C4-2B (cell line): ENCODE results near the gene ING2.

Source experiments
- H3K27ac ChIP-seq: fragments of 450-650 bp; 2 replicates; pipeline ENCODE4 v1.5.1; 2017
- CTCF ChIP-seq: fragments of 450-650 bp; conservative IDR thresholded peaks from 2 replicates; pipeline ENCODE4 v1.5.1; 2017; ENCODE audit warnings: mild to moderate bottlenecking
- ZFX ChIP-seq: fragments of 450-650 bp; IDR thresholded peaks from 2 replicates; pipeline ENCODE4 v1.6.1; 2017

The ING2 gene

GRCh38 chr4:183558873-183559272 lies 54.0 kb downstream of the ING2 start:
- TF ChIP-seq ZFX (no peak), CTCF (no peak)
- no peak overlapping the region for H3K27ac ChIP-seq

GRCh38 chr4:183561905-183562304 lies 57.0 kb downstream of the ING2 start:
- no peak overlapping the region for H3K27ac ChIP-seq
- TF ChIP-seq ZFX (no peak), CTCF (no peak)
